Adipose tissue (tissue), 3 donors: Measurements from ENCODE around the gene PKP2. TPM values are rescaled to one million over a fixed set of nuclear protein-coding genes. Genes with fewer than 3 reads are reported as not detected.
"Not testable (repeated sequence)": the region's sequence is repeated elsewhere in the genome, so short reads cannot be mapped to it uniquely, and the experiment has no call there.

Experiments
- H3K27ac ChIP-seq: one replicate; pipeline ENCODE4 v1.5.1; 2013; ENCODE audit warnings: low read depth, low read length
- WGBS, 3 donors: extraction: QIAGEN DNeasy Blood & Tissue Kit; methylation state at CpG; one replicate each; pipeline ENCODE4 v1.1.7; 2013; 5-methylcytosine and 5-hydroxymethylcytosine counted together
- polyA plus RNA-seq, 3 donors: library from polyadenylated mRNA; stranded (reverse); fragments of 200-250 nt; gene quantifications; one replicate each; pipeline ENCODE4 v1.2.3, GENCODE V29; 2013
- donor health status: healthy with polysubstance abuse.
- donor health status: Bipolar disorder and iron deficiency.
- donor health status: healthy.

Gene PKP2
- polyA plus RNA-seq, 3 donors, result 2.3 to 9.4 (median 3.7) TPM

DNA sequence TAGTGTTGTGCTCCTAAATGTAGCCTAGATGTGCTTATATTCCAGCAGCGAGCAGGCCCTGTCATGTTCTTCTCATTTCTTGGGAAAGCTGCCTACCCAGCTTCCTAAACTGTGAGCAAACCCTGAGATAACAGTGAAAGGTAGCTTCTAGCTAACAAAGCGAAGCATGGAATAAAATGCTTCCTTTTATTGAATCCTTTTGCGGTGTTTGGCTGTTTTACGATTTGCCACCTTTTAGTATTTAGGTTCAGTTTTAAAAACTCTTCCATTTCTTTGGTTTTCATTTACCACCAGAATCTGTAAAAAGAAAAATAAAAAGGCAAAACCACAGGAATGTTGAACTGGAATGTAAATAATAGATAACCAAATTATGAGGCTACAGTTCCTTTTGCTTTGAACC lies 5.0 kb upstream of the PKP2 start:
- no peak overlapping the region for H3K27ac ChIP-seq
- 68 to 82% (median 68%) methylated on average over 4 of the region's 4 CpGs for WGBS, 3 donors

DNA sequence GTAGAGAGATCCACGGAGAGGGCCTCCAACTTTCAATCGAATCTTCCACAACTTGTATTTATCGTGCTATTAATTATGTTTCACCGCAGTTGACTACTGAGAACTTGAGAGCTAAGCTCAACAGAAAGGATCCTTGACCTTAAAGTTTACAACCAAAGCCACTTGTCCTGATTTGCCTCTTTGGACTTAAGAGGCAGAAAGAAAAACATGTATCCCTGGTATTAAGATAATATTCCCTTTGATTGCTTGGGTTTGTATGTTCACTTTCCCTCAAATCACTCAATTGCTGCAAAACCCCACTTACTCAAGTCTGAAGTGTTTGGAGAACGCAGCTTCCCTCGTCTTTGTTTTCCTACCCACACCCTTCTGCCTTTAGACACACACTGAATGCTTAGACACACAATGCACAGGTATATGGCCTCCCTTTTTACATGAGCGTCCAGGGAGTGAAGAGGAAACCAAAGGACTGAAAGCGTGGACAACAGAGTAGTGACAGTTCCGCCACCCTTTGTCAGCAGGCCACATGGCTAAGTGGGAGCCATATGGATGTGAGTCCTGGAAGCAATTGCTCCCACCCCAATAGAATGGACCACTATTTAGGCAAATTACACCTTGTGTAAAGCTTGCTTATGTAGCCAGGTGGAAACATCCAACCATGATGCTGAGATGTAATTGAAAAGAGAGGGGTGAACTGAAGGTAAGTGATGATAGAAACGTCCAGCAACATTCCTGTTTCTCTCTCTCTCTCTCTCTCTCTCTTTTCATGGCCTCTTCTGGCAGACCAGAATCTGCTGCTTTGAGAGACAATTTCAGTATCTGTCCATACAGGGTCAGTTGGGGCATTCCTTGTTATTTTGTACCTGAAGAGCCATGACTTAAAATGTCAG lies 1.4 kb upstream of the PKP2 start:
- H3K27ac ChIP-seq, result no peak overlapping the region
- 50 to 84% (median 77%) methylated on average over 10 of the region's 10 CpGs for WGBS, 3 donors

DNA sequence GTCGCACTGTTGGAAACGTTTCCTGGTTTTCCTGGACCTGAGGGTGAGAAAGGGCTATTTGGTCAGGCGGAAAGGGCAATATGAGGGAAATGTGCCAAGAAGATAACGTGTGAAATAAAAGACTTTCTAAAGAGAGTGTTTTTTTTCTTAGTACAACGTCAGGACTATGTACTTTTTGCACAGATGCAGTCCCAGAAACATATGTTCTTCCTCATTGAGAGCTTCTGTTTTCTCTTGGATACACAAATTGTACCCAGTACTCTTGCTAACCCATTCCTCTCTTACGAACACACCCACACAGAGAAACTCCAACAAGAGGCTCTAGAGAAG lies 669 bp upstream of the PKP2 start:
- 5 to 6% (median 5%) methylated on average over 6 of the region's 6 CpGs for WGBS, 3 donors
- no peak overlapping the region for H3K27ac ChIP-seq

DNA sequence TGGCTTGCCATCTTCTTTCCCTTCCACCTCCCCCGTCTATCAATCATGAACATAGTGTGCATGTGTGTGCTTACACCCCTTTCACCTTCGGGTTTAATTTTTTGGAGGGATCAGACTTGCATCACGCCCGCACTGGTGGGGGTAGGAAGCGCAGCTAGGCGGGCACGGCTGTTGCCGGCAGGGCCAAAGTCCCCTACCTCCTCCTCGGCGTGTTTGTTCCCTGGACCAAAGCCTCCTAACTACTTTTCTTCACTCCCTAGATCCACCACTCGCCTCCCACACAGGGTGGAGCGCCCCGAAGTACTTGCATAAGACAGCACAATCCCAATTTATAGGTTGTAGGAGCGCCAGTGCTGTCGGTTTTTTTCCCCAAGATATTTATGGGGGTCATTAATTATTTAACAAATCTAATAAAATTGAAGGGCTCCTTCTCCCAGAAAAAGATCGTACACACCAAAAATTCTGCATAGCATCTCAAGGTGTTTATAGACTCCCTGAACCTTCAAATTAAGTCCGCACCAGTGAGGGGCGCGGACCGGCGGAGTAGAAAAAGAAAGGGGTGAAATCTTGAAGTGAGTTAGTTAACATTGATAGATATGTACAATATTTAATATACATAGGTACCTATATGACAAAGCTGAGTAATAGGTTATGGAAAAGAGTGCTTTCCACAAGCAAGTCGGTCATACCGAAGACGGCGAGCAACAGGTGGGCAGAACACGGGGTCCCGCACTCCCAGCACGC lies 717 bp downstream of the PKP2 start:
- H3K27ac ChIP-seq, result no peak overlapping the region
- WGBS, 3 donors, result 2 to 4% (median 3%) methylated on average over 28 of the region's 28 CpGs

DNA sequence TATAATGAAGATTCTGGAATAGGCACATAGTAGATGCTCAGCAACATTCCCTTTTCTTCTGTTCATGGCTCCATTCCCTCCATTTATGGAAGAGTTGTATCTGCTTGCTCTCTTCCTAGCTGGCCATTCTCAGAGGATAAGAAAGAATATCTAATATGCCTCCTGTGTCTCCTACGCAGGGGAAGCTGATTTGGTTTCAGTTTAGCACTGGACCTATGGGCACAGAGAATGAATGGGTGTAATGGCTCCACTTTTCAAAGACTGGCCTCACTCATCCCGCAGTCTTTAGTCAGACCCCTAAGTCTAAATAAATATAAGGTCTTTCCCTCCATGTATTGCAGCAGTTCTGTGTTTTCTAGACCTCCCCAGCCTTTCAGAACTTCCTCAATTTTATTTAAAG lies 2.0 kb downstream of the PKP2 start:
- WGBS, 3 donors, result 43 to 73% (median 59%) methylated on average over 2 of the region's 2 CpGs
- H3K27ac ChIP-seq, result no peak overlapping the region

DNA sequence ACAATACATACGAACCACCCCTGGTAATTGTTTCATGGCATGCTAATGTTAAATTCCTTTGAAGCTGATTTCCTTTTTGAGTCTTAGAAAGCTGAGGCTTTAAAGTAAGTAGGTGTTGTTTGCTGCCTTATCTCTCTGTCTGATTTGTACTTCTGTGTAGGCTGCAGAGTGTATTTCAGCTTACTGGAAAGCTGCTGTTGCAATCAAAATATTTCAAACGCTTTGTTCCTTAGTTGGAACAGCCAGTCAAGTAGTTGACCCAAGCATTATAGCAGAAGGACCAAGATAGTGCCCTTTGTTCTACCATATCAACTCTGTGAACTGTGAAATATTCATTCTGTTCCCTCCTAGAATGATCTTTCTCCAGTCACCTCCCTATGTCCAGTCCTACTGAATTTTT lies 3.1 kb downstream of the PKP2 start:
- no peak overlapping the region for H3K27ac ChIP-seq
- 20 to 36% (median 36%) methylated on average over 2 of the region's 2 CpGs for WGBS, 3 donors

DNA sequence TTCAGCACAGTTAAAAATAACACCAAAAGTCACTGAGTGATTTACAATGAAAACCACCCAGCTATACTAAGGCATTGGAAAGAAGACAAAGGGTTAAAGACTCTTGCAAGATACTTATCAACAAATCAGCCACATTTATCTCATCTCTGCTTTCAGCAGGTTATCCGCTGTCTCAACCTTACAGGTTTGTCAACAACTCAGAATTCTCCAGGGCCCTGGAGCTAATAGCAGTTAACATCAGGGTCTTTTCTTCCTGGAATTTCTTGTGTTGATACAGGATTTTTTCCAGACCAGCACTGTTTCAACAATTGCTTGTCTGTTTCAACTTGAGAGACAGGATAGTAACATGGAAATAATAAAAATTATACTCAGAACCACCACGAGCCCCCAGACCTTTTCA lies 3.5 kb downstream of the PKP2 start:
- WGBS, 3 donors, result 10 to 54% (median 53%) methylated on average over 2 of the region's 2 CpGs
- H3K27ac ChIP-seq, result no peak overlapping the region

DNA sequence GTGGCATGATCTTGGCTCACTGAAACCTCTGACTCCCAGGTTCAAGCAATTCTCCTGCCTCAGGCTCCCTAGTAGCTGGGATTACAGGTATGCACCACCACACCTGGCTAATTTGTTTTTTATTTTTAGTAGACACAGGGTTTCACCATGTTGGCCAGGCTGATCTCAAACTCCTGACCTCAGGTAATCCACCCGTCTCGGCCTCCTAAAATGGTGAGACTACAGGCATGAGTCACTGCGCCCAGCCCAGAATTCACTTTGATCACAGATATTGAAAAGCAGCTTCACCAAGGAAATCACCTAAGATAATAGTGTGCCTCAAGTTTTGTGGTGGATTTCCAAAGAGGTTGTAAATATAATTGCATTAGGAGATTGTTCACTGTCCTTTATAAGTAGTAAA lies 4.2 kb downstream of the PKP2 start:
- not testable (repeated sequence) for H3K27ac ChIP-seq
- WGBS, 3 donors, result 69 to 84% (median 73%) methylated on average over 3 of the region's 3 CpGs

DNA sequence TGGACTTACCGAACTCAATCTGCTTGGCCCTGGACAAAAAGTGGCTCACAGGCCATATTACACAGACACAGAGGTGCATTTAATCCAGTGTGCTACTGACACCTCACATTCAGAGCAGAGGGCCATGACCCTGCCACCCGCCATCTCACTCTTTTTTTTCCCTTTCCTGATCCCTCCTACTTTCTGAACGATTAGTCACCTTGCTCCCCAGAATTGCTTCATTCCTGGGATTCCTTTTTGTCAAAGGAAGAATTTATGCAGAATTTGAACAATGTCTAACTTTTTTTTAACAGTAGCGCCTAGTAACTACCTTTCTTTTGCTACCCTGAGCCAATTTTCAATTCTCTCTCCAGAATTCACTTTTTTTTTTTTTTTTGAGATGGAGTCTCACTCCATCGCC lies 4.6 kb downstream of the PKP2 start:
- H3K27ac ChIP-seq, result no peak overlapping the region
- 59 to 74% (median 65%) methylated on average over 5 of the region's 5 CpGs for WGBS, 3 donors

DNA sequence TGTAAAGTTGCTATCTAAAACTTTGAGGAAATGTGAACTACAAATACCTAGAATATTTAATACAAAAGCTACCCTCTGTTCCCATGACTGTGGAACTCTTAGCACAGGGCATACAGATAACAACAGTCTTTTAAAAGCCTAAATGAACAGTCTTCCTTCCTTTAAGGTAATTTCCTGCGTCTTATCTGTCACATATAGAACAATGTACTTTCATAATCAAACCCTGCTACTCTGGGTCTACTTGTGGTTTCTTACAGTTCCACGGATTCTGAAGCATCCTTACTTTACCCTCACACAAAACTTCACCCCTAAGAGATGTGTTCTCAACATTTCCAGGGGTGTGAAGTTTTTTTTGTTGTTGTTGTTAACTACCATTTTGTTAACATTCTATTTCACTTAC lies 5.1 kb downstream of the PKP2 start:
- 27 to 56% (median 39%) methylated on average over 2 of the region's 2 CpGs for WGBS, 3 donors
- H3K27ac ChIP-seq, result no peak overlapping the region

DNA sequence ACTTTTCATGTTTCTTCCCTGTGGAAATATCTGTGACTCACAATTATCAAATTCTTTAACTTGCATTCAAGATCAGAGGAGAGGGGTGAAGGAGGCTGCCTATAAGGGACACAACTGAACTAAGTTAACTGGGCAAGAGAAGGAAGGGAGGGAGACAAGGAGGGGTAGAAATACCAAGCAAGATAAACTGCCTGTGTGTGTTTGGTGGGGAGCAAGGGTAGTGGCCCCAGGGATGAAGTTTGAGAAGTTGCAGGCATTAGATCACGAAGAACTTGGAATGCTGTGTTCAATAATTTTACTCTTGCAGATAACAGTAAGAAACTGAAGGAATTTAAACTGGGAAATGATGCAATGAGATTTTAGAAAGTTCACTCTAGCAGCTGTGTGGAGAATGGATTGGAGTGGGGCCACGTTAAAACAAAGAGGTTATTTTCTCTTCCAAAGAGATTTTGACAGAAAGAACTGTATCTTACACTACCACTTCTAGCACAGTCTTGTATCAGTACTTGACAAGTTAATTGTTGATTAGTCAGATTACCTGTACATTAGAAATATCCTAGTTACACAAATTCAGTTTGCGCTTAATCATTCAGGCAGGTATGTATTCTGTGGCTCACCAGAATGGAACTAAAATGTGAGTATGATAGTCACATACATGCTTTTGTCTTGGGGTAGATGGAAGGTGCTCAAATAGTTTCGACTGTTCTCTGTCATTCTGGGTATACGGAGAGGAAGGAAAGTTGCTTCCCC lies 7.4 kb downstream of the PKP2 start:
- WGBS, 3 donors, result 54 to 60% (median 55%) methylated on average over 5 of the region's 5 CpGs
- no peak overlapping the region for H3K27ac ChIP-seq

DNA sequence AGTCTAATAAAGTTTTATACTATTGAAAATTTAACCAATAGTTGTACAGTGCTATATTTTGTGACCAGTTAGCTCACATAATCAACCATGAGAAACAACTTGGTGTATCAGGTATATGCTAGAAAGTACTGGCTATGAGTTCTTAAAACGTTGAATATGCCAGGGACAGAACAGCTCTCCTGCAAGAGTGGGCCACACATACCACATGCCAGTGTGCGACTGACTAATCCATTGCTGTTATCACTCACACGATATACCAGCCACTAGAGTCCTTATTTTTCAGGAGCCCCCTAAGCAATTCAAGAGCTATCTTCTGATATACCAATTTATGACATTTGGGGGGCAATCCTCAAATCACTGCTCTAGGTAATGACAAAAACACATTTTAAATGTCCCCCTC lies 9.5 kb downstream of the PKP2 start:
- 84 to 90% (median 89%) methylated on average over 3 of the region's 3 CpGs for WGBS, 3 donors

DNA sequence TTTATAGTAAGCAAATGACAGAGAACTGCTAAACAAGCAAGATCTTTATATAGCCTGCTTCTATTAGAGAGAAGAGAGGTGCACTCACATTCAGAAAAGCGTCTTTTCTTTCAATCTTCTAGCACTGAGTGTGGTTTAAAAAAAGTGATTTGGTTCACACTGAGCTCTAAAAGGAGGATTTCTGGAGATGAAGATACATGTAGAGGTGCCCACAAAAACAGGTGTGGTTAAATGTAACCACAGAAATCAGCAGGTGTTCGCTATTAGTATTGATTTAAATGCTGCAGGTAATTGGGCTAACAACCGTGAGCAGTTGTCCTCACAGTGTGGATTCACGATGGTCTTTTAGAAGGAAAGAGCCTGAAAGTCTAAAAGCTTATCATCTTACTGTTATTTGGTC lies 10.7 kb downstream of the PKP2 start:
- no peak overlapping the region for H3K27ac ChIP-seq
- 50 to 85% (median 78%) methylated on average over 4 of the region's 4 CpGs for WGBS, 3 donors

More for the DNA sequence above, 9.5 kb downstream of the PKP2 start:
- no peak overlapping the region for H3K27ac ChIP-seq

DNA sequence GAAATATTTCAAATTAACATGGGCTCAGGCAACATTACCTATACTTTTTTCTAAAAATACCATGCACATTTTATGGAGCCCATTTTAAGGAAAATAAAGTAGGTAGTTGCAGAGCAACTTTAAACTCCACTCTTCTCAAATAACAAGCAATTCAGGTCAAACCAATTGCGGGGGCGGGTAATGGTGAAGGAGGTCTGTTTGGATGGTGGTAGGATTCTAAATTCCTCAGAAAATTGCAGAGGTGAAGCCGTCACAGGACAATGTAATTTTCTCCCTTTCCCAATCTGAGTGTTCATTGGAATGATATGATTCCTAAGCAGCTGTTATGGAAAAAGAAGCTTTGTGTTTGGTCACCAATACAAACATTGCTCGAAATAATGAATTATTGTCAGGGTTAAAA lies 11.6 kb downstream of the PKP2 start:
- H3K27ac ChIP-seq, result no peak overlapping the region
- WGBS, 3 donors, result 82 to 87% (median 82%) methylated on average over 4 of the region's 4 CpGs

DNA sequence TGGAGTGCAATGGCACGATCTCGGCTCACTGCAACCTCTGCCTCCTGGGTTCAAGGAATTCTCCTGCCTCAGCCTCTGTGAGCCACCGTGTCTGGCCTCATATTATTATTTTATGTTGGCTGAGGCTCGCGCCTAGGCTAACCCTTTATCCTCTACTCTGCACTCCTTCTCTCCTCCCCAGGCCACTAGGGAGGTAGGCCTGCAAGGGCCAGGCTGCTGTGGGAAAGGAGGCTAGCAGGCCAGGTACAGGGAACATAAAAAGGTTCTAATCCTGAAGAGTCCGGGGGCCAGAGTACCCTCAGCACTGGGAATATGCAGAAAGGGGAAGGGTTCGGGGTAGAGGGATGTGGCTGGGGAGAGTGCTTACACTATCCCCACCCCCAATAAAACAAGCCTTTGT lies 14.9 kb downstream of the PKP2 start:
- WGBS, 3 donors, result 74 to 87% (median 85%) methylated on average over 7 of the region's 7 CpGs
- no peak overlapping the region for H3K27ac ChIP-seq

DNA sequence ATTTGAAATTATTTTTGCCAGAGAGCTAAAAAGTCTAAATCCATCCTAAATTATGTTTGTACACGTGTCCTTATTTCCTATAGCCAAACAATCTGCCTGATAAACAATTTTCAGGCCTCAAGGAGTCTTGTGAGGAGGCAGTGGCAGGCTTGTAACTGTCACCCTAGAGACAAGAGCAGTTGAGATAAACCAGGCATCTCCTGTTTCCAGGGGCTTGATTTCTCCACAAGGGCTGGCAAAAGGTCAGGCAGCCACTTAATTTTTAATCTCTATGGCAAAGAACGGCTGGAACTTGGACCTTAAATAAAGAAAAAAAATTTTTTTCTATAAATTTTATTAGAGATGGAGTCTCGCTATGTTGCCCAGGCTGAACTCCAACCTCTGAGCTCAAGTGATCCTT lies 15.5 kb downstream of the PKP2 start:
- H3K27ac ChIP-seq, result no peak overlapping the region
- WGBS, 3 donors, result 59 to 70% (median 60%) methylated on average over 3 of the region's 3 CpGs

DNA sequence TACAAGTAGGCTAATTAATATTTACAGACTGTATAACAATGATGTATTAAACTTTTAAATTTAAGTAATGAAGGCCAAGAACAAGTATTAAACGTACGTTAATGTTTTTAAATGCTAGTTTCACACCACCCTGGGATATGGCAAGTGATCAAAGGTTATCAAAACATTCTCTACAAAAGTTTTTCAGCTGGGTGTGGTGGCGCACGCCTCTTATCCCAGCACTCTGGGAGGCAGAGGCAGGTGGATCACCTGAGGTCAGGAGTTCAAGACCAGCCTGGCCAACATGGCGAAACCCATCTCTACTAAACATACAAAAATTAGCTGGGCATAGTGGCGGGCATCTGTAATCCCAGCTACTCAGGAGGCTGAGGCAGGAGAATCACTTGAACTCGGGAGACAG lies 17.5 kb downstream of the PKP2 start:
- H3K27ac ChIP-seq, result not testable (repeated sequence)

DNA sequence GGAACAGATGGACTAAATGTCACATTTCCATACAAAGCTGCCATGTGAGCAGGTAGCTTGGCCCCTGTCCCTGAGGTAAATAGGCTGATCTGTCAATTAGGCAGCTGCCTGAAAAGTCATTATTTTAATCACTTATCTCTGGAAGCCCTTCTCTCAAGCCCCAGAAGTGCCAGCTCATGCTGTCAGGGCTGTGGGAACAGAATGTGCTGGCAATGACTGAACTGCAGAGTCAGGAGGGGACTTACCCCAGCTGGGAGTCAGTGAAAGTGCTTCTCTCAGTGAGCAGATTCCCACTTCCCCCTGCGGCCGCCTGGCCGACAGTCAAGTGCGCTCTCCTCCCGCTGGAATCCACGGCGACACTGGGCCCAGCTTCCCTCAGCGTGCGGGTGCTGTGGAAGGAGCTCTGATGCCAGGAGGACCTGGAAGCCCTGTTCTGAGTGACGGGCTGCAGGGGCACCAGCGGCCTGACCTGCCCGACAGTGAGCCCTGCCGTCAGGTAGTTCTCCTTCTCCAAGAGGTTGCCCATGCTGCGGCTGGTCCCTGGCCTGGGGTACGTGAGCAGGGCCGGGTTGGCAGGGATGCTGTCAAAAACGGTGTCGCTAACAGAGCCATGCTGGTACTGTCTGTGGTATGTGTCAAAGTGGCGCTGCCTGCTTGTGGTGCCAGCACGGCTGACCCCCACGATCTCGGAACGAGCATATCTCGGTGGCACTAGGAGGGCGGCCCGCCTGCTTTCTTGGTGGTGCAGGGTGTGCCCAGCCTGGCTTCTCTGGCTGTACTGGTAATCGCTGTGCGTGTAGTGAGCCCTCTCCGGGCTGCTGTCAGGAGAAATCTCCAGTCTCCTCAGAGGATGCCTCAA lies 18.7 kb downstream of the PKP2 start:
- no peak overlapping the region for H3K27ac ChIP-seq
- WGBS, 3 donors, result 77 to 92% (median 90%) methylated on average over 29 of the region's 29 CpGs

More for the DNA sequence above, 17.5 kb downstream of the PKP2 start:
- 88 to 90% (median 90%) methylated on average over 7 of the region's 7 CpGs for WGBS, 3 donors
